Heart left ventricle (tissue), 16 donors: ENCODE data around the gene ORC1. TPM values are rescaled to one million over a fixed set of nuclear protein-coding genes. Genes with fewer than 3 reads are reported as not detected.

ENCODE experiments used
- ATAC-seq, 4 donors: fragments of 200-7000 bp; cut with Tn5 transposase; one replicate each; pipeline ENCODE4 v1.9.1; 2020 to 2022; ENCODE audit warnings: moderate library complexity in 4 of 4, mild to moderate bottlenecking in 3 of 4, moderate number of reproducible peaks in 1 of 4
- DNase-seq, 5 donors: peaks; one replicate each; pipeline ENCODE4 v3.0.0-alpha.2; 2020
- H3K27ac ChIP-seq, 12 donors: fragments of 200-600 bp; sonication (generic) in 4 of 12; one replicate each; pipeline versions ENCODE4 v1.5.0 to v1.8.0; 2016 to 2022; ENCODE audit warnings: mild to moderate bottlenecking in 2 of 12
- H3K27me3 ChIP-seq, 9 donors: fragments of 200-600 bp; sonication (generic) in 2 of 9; one replicate each; pipeline versions ENCODE4 v1.5.1 to v1.8.0; 2016 to 2022; ENCODE audit warnings: mild to moderate bottlenecking in 3 of 9
- H3K36me3 ChIP-seq, 9 donors: fragments of 200-600 bp; sonication (generic) in 2 of 9; one replicate each; pipeline versions ENCODE4 v1.5.0 to v1.8.0; 2018 to 2022; ENCODE audit warnings: mild to moderate bottlenecking in 2 of 9
- H3K4me1 ChIP-seq, 12 donors: fragments of 200-600 bp; sonication (generic) in 4 of 12; one replicate each; pipeline versions ENCODE4 v1.5.0 to v1.8.0; 2016 to 2022; ENCODE audit warnings: mild to moderate bottlenecking in 3 of 12
- H3K4me3 ChIP-seq, 12 donors: fragments of 200-600 bp; sonication (generic) in 4 of 12; one replicate each; pipeline versions ENCODE4 v1.5.0 to v1.8.0; 2017 to 2022; ENCODE audit warnings: mild to moderate bottlenecking in 9 of 12, moderate library complexity in 4 of 12
- H3K9me3 ChIP-seq, 12 donors: fragments of 200-600 bp; sonication (generic) in 4 of 12; one replicate each; pipeline versions ENCODE4 v1.5.0 to v1.8.0; 2016 to 2022; ENCODE audit warnings: mild to moderate bottlenecking in 1 of 12
- POLR2A ChIP-seq, 2 donors: fragments of 450-650 bp; IDR thresholded peaks; one replicate each; pipeline ENCODE4 v1.6.1; 2017; ENCODE audit warnings: antibody characterized with exemption in 2 of 2, mild to moderate bottlenecking in 2 of 2, moderate library complexity in 2 of 2
- WGBS, 4 donors: extraction: QIAGEN DNeasy Blood & Tissue Kit in 2 of 4; methylation state at CpG; one replicate each; pipeline versions ENCODE4 v1.1.5 to v1.1.7; 2013 to 2018; 5-methylcytosine and 5-hydroxymethylcytosine counted together
- intact Hi-C, 10 donors: fragments of 100-400 bp; cut with DNase I; formaldehyde crosslinking; loops; one replicate each; pipeline versions ENCODE4 v1.11.1 to v1.14.2; 2022
- polyA plus RNA-seq, 2 donors: library from polyadenylated mRNA; stranded (reverse); fragments of 200-250 nt; gene quantifications; one replicate each; pipeline ENCODE4 v1.2.3, GENCODE V29; 2013
- total RNA-seq, 9 donors: library from RNA; depleted of rRNA in 2 of 9; stranded (reverse); fragments of >200 nt in 2 of 9; fragmentation: NEBNext Ultra II Directional in 3 of 9; extraction: Animal tissue kit (Norgen Biotek cat#: 25700) in 3 of 9; gene quantifications; one replicate each; pipeline versions ENCODE4 v1.1.0 to v1.2.4, GENCODE V29; 2016 to 2023
- TF ChIP-seq, protein P1 (sequence below), 12 donors: fragments of 200-600 bp; sonication (generic) in 4 of 12; IDR thresholded peaks; one replicate each; pipeline versions ENCODE4 v1.5.0 to v1.8.0; 2018 to 2022; ENCODE audit warnings: antibody characterized with exemption in 12 of 12, mild to moderate bottlenecking in 5 of 12
- donor health status: ischemic (EF 13 %, LVEDD 7.1; RV severe dilation, severe dysfunction).
- donor health status: healthy with polysubstance abuse.
- donor health status: DM: no; HTN: yes; CAD: no.
- donor health status: DM: no; HTN: no; CAD: no.
- donor health status: ischemic (EF 25% LVEDD 6.9; RV normal size, moderate dysfunction).
- donor health status: ischemic (EF 25% LVEDD 5.7; RV mildly dilated, moderate dysfunction).
- donor health status: healthy.
- donor health status: DM: yes; HTN: yes; CAD: no.
- donor health status: ischemic (EF 35%, LVEDD 5.7; RV mildly dilated, moderate dysfunction).
- donor health status: nonischemic (EF 11% LVEDD 7.7; RV severe dilation, severe dysfunction).
- donor health status: DM: yes; HTN: yes; CAD: no.
- donor health status: PGD.
- donor health status: ischemic (EF 29% LVEDD 5.4; RV normal size, mild dysfunction).
- donor health status: nonischemic (EF 23%, LVEDD 6.1; RV moderate dilation, normal function).

Gene ORC1
- total and polyA plus RNA-seq, 11 donors: 0.09 to 1.4 (median 0.19) TPM; not detected in 4

DNA sequence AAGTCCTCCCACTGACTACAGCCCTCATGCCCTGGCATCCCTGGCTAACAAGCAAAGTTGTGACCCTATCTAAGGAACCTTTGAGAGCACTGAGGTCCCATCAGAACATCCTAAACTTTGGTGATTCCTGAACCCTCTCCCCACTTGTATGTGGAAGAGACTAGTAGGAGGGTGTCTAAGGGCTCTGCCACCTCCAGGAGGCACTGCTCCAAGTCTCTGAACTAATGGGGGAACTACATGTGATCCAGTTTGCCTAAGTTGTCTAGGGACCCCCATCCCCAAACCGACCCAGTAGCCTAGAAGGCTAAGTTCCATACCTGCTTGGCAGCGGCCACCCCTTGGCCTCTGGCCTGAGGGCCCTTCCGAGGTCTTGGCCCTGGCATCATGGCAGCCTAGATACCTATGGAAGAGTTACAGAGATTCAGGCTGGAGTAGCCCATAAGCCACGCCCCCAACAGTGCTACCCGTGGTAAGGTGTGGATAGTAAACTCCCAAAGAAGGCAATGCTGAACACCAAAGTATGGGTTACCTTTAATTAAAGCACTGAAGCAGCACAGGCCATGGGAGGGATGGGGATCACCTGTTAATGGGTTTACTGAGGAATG is 39.9 kb downstream of the ORC1 start:
- peak overlapping the region in 4 of 12 donors; percentile 93 to 97 (median 94) for H3K27ac ChIP-seq
- peaks cover 0 to 47% (median 35%) of the 10 kb centered on the region in 9 donors for H3K36me3 ChIP-seq
- no peak for DNase-seq
- no peak for ATAC-seq
- no peaks in the 10 kb centered on the region for H3K9me3 ChIP-seq
- intact Hi-C loops: loop anchor here in 1 of 10 donors (10.0 kb wide), 1 partner anchor 220 kb away; the partner anchor contains the start of gene ZFYVE9
- H3K4me1 ChIP-seq: peaks cover 0 to 29% (median 11%) of the 10 kb centered on the region in 12 donors
- peak overlapping the region in 4 of 12 donors; percentile 90 to 97 (median 94) for H3K4me3 ChIP-seq
- TF ChIP-seq, protein P1, sequence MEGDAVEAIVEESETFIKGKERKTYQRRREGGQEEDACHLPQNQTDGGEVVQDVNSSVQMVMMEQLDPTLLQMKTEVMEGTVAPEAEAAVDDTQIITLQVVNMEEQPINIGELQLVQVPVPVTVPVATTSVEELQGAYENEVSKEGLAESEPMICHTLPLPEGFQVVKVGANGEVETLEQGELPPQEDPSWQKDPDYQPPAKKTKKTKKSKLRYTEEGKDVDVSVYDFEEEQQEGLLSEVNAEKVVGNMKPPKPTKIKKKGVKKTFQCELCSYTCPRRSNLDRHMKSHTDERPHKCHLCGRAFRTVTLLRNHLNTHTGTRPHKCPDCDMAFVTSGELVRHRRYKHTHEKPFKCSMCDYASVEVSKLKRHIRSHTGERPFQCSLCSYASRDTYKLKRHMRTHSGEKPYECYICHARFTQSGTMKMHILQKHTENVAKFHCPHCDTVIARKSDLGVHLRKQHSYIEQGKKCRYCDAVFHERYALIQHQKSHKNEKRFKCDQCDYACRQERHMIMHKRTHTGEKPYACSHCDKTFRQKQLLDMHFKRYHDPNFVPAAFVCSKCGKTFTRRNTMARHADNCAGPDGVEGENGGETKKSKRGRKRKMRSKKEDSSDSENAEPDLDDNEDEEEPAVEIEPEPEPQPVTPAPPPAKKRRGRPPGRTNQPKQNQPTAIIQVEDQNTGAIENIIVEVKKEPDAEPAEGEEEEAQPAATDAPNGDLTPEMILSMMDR (IDR thresholded peaks at IDR 0.05): no peak
- TF ChIP-seq POLR2A (IDR thresholded peaks at IDR 0.05): no peak
- 82 to 89% (median 85%) methylated on average over 5 of the region's 5 CpGs for WGBS, 4 donors
- H3K27me3 ChIP-seq: no peaks in the 10 kb centered on the region

DNA sequence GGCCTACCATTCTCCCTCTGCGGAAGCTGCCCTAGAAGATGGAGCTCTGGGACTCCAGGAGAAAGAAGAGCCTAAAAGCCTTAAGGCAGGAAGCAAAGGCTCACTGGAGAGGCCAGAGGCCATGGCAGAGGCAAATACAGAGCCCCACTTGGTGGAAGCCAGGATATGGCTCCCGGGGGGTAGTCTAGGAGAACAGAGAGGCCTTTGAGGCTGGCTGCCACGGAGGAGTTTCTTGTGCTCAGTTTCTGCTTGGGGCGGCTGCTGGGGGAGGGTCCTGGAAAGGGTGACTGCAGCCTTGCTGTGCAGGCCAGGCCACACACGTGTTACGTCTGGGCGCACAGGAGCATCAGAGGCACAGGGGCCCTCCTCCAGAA is 43.6 kb downstream of the ORC1 start:
- Histone ChIP-seq H3K27ac (no peak overlapping the region), H3K4me1 (peaks cover 0 to 16% (median 10%) of the 10 kb centered on the region in 12 donors), H3K36me3 (peaks cover under 1 to 84% (median 73%) of the 10 kb centered on the region in 9 donors), H3K27me3 (no peaks in the 10 kb centered on the region), H3K9me3 (no peaks in the 10 kb centered on the region), H3K4me3 (no peak overlapping the region)
- ATAC-seq (no peak), DNase-seq (no peak)
- 78 to 93% (median 89%) methylated on average over 7 of the region's 7 CpGs for WGBS, 4 donors
- TF ChIP-seq, protein P1 (IDR thresholded peaks at IDR 0.05): no peak
- no peak for TF ChIP-seq POLR2A (IDR thresholded peaks at IDR 0.05)
- intact Hi-C loops: loop anchor here in 1 of 10 donors (10.0 kb wide), 1 partner anchor 216 kb away; the partner anchor contains the start of gene ZFYVE9

DNA sequence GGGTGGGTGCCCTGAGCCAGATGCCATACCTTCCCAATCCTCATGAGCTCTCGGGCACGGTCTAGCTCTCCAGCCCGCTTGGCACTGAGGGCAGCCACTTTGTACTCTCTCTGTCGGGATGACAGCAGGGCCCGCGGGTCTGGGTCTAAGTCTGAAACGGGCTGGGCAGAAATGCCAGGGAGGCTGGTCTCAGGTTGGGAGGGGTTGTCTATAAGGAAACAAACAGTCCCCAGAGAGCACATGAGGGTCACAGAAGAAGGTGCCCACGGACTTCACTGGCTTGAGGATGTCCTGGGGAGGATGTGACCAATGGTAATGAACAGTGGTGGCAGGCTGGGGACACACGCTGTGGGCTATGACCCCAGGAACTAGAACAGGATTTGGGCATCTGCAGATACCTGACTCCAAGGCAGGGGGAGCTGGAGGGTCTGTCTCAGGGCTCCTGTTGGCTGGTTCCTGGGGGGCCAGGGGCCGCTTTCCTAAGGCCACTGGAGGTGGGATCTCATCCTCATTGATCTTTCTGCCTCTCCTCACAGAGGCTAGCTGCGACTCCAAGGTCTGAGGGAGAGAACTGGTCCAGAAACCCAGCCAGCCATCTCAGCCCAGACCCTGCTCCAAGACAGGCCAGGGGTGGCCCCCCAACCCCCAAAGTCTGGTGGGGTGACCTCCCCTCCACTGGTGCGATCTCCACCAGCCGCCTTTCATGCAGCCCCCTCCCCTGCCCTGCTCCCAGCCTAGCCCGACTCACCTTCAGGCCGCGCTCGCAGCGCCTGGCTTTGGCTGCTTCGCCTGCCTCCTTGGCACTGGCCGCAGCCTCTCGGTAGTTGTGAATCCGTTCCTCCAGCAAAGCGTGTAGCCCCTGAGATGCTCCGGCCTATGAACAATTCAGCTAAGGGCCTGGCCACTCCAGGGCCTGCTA is 44.3 kb downstream of the ORC1 start:
- peaks cover 0 to 12% (median 6%) of the 10 kb centered on the region in 12 donors for H3K4me1 ChIP-seq
- no peak for DNase-seq
- H3K27me3 ChIP-seq: no peaks in the 10 kb centered on the region
- intact Hi-C loops: loop anchor here in 1 of 10 donors (10.0 kb wide), 1 partner anchor 215 kb away; the partner anchor contains the start of gene ZFYVE9
- peaks cover 3 to 91% (median 79%) of the 10 kb centered on the region in 9 donors for H3K36me3 ChIP-seq
- no peak overlapping the region for H3K4me3 ChIP-seq
- ATAC-seq: no peak
- H3K9me3 ChIP-seq: no peaks in the 10 kb centered on the region
- no peak for TF ChIP-seq POLR2A (IDR thresholded peaks at IDR 0.05)
- TF ChIP-seq, protein P1 (IDR thresholded peaks at IDR 0.05): no peak
- no peak overlapping the region for H3K27ac ChIP-seq
- WGBS, 4 donors: 90 to 94% (median 92%) methylated on average over 20 to 24 of the region's 24 CpGs
